HG02571 (cell line): ENCODE measurements around the gene FN1.
"Not testable (repeated sequence)": the region's sequence is repeated elsewhere in the genome, so short reads cannot be mapped to it uniquely, and the experiment has no call there.

Experiments
- ATAC-seq: cut with Tn5 transposase; IDR thresholded peaks from one replicate; pipeline ENCODE4 v1.9.1; 2021; ENCODE audit warnings: mild to moderate bottlenecking, moderate library complexity; ENCODE audit not compliant: unreplicated experiment

FN1 gene

GRCh38 chr2:215423928-215424540 lies 11.8 kb downstream of the FN1 start:
- ATAC-seq, result no peak

- ATAC-seq, result no peak
Measured at GRCh38 chr2:215423234-215423633, 12.6 kb downstream of the FN1 start.

GRCh38 chr2:215422676-215423075 lies 13.2 kb downstream of the FN1 start:
- ATAC-seq, result no peak

GRCh38 chr2:215421859-215422461 lies 13.9 kb downstream of the FN1 start:
- ATAC-seq, result no peak

GRCh38 chr2:215420471-215420935 lies 15.4 kb downstream of the FN1 start:
- no peak for ATAC-seq

- no peak for ATAC-seq
Measured at GRCh38 chr2:215419769-215420470, 15.9 kb downstream of the FN1 start.

GRCh38 chr2:215419113-215419512 lies 16.8 kb downstream of the FN1 start:
- no peak for ATAC-seq

GRCh38 chr2:215418064-215418963 lies 17.6 kb downstream of the FN1 start:
- no peak for ATAC-seq

GRCh38 chr2:215417400-215417951 lies 18.4 kb downstream of the FN1 start:
- no peak for ATAC-seq

GRCh38 chr2:215416656-215417055 lies 19.2 kb downstream of the FN1 start:
- ATAC-seq, result no peak

- no peak for ATAC-seq
Measured at GRCh38 chr2:215415820-215416577, 19.9 kb downstream of the FN1 start.

GRCh38 chr2:215415218-215415617 lies 20.6 kb downstream of the FN1 start:
- no peak for ATAC-seq

GRCh38 chr2:215414674-215415073 lies 21.2 kb downstream of the FN1 start:
- no peak for ATAC-seq

- no peak for ATAC-seq
Measured at GRCh38 chr2:215413974-215414373, 21.9 kb downstream of the FN1 start.

GRCh38 chr2:215413484-215413777 lies 22.4 kb downstream of the FN1 start:
- no peak for ATAC-seq

- no peak for ATAC-seq
Measured at GRCh38 chr2:215411941-215412743, 23.7 kb downstream of the FN1 start.

GRCh38 chr2:215410932-215411285 lies 25.0 kb downstream of the FN1 start:
- no peak for ATAC-seq

- ATAC-seq, result not testable (repeated sequence)
Measured at GRCh38 chr2:215410181-215410931, 25.5 kb downstream of the FN1 start.
